Activated naive CD8-positive, alpha-beta T cell treated with anti-CD3 and anti-CD28 coated beads, Interleukin-2, amount 10 ng/mL, durations not matched to agents 7 days and 5 days (primary cell): ENCODE data around the gene SRPX2. TPM values are rescaled to one million over a fixed set of nuclear protein-coding genes. Genes with fewer than 3 reads are reported as not detected.
"Not testable (repeated sequence)": the region's sequence is repeated elsewhere in the genome, so short reads cannot be mapped to it uniquely, and the experiment has no call there.

Experiments
- ATAC-seq: fragments of 150-1000 bp; cut with Tn5 transposase; one replicate; pipeline ENCODE4 v1.10.0; 2021; ENCODE audit warnings: low read depth, moderate library complexity
- POLR2A ChIA-PET: fragments of 350-600 bp; sonication (Branson Sonifier 250); formaldehyde crosslinking; loops from one replicate; lab custom pipeline; 2021; ENCODE audit warnings: antibody characterized with exemption; lab: Charles Lee
- DNase-seq: peaks from one replicate; pipeline ENCODE4 v3.0.0; 2021
- H3K27ac Mint-ChIP-seq: one replicate; pipeline ENCODE4 v1.8.0; 2022; ENCODE audit warnings: mild to moderate bottlenecking, mixed read lengths
- H3K27me3 Mint-ChIP-seq: one replicate; pipeline ENCODE4 v1.8.0; 2022; ENCODE audit warnings: mild to moderate bottlenecking, moderate library complexity, mixed read lengths
- H3K36me3 Mint-ChIP-seq: one replicate; pipeline ENCODE4 v1.8.0; 2021; ENCODE audit warnings: mild to moderate bottlenecking, mixed read lengths
- H3K4me1 Mint-ChIP-seq: one replicate; pipeline ENCODE4 v1.8.0; 2021; ENCODE audit warnings: mixed read lengths
- H3K4me3 Mint-ChIP-seq: one replicate; pipeline ENCODE4 v1.8.0; 2022; ENCODE audit warnings: mild to moderate bottlenecking, moderate library complexity, mixed read lengths
- H3K9me3 Mint-ChIP-seq: one replicate; pipeline ENCODE4 v1.8.0; 2021; ENCODE audit warnings: mixed read lengths
- total RNA-seq, 2 experiments: library from RNA; stranded (reverse); gene quantifications; one replicate each; pipeline ENCODE4 v1.2.3, GENCODE V29; 2021

The SRPX2 gene
- total RNA-seq, 2 experiments from 2014 or later: not detected

GRCh38 chrX:100695991-100696390, 52.0 kb downstream of the SRPX2 start:
- Mint-ChIP-seq H3K36me3 (no peaks in the 10 kb centered on the region), H3K4me3 (no peak overlapping the region), H3K9me3 (no peaks in the 10 kb centered on the region), H3K4me1 (no peaks in the 10 kb centered on the region), H3K27ac (no peak overlapping the region), H3K27me3 (peaks cover 21% of the 10 kb centered on the region)
- ATAC-seq (no peak), DNase-seq (no peak)
- POLR2A ChIA-PET: no interaction called here

DNA sequence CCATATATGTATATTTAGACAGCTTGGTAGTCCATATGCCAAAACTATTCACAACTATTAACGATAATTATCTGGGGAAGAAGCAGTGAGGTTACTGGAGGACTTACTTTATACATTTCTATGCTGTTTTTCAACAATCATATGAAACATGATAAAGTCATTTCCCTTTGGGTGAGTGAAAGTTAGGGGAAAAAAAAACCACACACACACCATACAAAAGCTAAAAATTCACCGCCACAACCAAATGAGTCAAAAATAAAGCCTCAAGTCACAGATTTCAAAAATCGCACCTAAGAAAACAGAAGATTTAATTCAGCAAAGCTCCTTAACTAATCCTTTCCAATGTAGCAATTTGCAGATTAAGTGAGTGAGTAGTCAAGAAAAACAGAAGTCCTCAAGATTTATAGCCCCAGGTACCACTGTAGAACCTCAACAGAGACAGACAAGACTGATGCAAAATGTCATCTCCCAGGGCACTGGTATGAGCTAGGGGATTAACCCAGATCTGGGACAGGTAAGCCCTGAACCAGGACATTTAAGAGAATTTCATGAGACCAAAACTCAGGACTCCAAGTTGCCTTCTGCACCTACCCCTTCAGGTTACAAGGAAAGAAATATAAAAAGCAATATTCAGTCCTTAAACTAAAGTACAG, 52.8 kb downstream of the SRPX2 start:
- no peak for ATAC-seq
- no peaks in the 10 kb centered on the region for H3K36me3 Mint-ChIP-seq
- peaks cover 21% of the 10 kb centered on the region for H3K27me3 Mint-ChIP-seq
- H3K4me3 Mint-ChIP-seq: no peak overlapping the region
- POLR2A ChIA-PET: no interaction called here
- no peaks in the 10 kb centered on the region for H3K4me1 Mint-ChIP-seq
- no peaks in the 10 kb centered on the region for H3K9me3 Mint-ChIP-seq
- no peak overlapping the region for H3K27ac Mint-ChIP-seq
- DNase-seq: no peak

DNA sequence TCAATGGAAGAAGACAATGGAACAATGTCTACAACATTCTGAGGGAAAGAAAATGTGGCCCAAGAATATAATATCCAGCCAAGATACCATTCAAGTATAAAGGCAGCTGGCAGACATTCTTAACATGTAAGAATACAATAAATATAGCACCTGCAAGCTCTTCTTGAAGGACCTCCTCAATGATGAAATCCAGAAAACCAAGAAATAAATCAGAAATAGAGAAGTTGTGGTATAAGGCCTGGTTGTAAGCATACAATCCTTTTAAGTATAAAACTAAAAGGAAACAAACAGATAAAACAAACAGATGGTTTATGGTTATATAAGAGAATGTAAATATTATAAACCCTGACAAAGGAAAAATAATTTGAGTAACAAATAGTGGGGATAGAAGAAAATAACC, 54.6 kb downstream of the SRPX2 start:
- H3K27me3 Mint-ChIP-seq: peaks cover 19% of the 10 kb centered on the region
- H3K27ac Mint-ChIP-seq: no peak overlapping the region
- no peaks in the 10 kb centered on the region for H3K9me3 Mint-ChIP-seq
- no peaks in the 10 kb centered on the region for H3K36me3 Mint-ChIP-seq
- H3K4me1 Mint-ChIP-seq: no peaks in the 10 kb centered on the region
- ATAC-seq: no peak
- POLR2A ChIA-PET: no interaction called here
- no peak overlapping the region for H3K4me3 Mint-ChIP-seq
- DNase-seq: no peak

GRCh38 chrX:100700809-100701208, 56.8 kb downstream of the SRPX2 start:
- POLR2A ChIA-PET: no interaction called here
- Mint-ChIP-seq H3K27me3 (peaks cover 14% of the 10 kb centered on the region), H3K4me1 (no peaks in the 10 kb centered on the region), H3K4me3 (no peak overlapping the region), H3K9me3 (no peaks in the 10 kb centered on the region), H3K36me3 (no peaks in the 10 kb centered on the region), H3K27ac (no peak overlapping the region)
- ATAC-seq (no peak), DNase-seq (no peak)

GRCh38 chrX:100704581-100705203, 60.7 kb downstream of the SRPX2 start:
- no peak for DNase-seq
- Mint-ChIP-seq H3K4me1 (no peaks in the 10 kb centered on the region), H3K9me3 (no peaks in the 10 kb centered on the region), H3K4me3 (no peak overlapping the region), H3K27ac (no peak overlapping the region), H3K36me3 (no peaks in the 10 kb centered on the region), H3K27me3 (peaks cover 4% of the 10 kb centered on the region)
- POLR2A ChIA-PET: no interaction called here
- ATAC-seq: no peak

- peaks cover 4% of the 10 kb centered on the region for H3K27me3 Mint-ChIP-seq
- POLR2A ChIA-PET: no interaction called here
Observed at GRCh38 chrX:100710816-100711215, 66.8 kb downstream of the SRPX2 start.

DNA sequence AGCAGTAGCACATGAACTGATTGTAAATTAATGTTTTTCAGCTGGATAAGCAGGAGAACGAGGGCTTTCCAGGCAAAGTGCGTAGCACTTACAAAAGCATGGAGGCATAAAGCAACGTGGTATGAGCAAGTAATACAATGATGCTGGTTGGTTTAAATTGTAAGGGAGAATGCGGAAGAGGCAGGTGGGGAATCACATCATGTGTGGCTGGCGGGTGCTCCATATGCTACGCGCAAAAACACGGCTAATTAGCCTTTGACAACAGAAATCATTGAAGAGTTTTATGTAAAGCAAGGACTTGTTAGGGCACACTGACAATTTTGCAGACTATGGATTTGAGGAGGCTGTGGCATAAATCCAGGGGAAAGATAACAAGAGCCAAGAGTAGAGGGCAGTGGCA, 73.4 kb downstream of the SRPX2 start:
- Mint-ChIP-seq H3K27me3 (peaks cover 2% of the 10 kb centered on the region), H3K9me3 (no peaks in the 10 kb centered on the region), H3K36me3 (no peaks in the 10 kb centered on the region), H3K27ac (no peak overlapping the region), H3K4me1 (no peaks in the 10 kb centered on the region), H3K4me3 (no peak overlapping the region)
- POLR2A ChIA-PET: no interaction called here
- ATAC-seq (no peak), DNase-seq (no peak)

More at GRCh38 chrX:100710816-100711215, 66.8 kb downstream of the SRPX2 start:
- Mint-ChIP-seq H3K4me1 (no peaks in the 10 kb centered on the region), H3K36me3 (no peaks in the 10 kb centered on the region), H3K27ac (no peak overlapping the region), H3K4me3 (no peak overlapping the region), H3K9me3 (no peaks in the 10 kb centered on the region)
- no peak for DNase-seq
- ATAC-seq: no peak

- H3K36me3 Mint-ChIP-seq: no peaks in the 10 kb centered on the region
- H3K27me3 Mint-ChIP-seq: peaks cover 2% of the 10 kb centered on the region
- ATAC-seq (no peak), DNase-seq (no peak)
- no peak overlapping the region for H3K27ac Mint-ChIP-seq
- no peaks in the 10 kb centered on the region for H3K9me3 Mint-ChIP-seq
- POLR2A ChIA-PET: no interaction called here
- no peaks in the 10 kb centered on the region for H3K4me1 Mint-ChIP-seq
- H3K4me3 Mint-ChIP-seq: no peak overlapping the region
Observed at GRCh38 chrX:100719139-100719538, 75.1 kb downstream of the SRPX2 start.

GRCh38 chrX:100720301-100720700, 76.3 kb downstream of the SRPX2 start:
- Mint-ChIP-seq H3K27me3 (peaks cover 2% of the 10 kb centered on the region), H3K36me3 (no peaks in the 10 kb centered on the region), H3K27ac (no peak overlapping the region), H3K4me1 (no peaks in the 10 kb centered on the region), H3K4me3 (no peak overlapping the region), H3K9me3 (no peaks in the 10 kb centered on the region)
- DNase-seq (no peak), ATAC-seq (no peak)
- POLR2A ChIA-PET: no interaction called here

GRCh38 chrX:100721328-100721727, 77.3 kb downstream of the SRPX2 start:
- DNase-seq (no peak), ATAC-seq (no peak)
- H3K36me3 Mint-ChIP-seq: no peaks in the 10 kb centered on the region
- POLR2A ChIA-PET: no interaction called here
- no peak overlapping the region for H3K4me3 Mint-ChIP-seq
- no peaks in the 10 kb centered on the region for H3K9me3 Mint-ChIP-seq
- H3K4me1 Mint-ChIP-seq: no peaks in the 10 kb centered on the region
- no peak overlapping the region for H3K27ac Mint-ChIP-seq
- H3K27me3 Mint-ChIP-seq: peaks cover 2% of the 10 kb centered on the region

DNA sequence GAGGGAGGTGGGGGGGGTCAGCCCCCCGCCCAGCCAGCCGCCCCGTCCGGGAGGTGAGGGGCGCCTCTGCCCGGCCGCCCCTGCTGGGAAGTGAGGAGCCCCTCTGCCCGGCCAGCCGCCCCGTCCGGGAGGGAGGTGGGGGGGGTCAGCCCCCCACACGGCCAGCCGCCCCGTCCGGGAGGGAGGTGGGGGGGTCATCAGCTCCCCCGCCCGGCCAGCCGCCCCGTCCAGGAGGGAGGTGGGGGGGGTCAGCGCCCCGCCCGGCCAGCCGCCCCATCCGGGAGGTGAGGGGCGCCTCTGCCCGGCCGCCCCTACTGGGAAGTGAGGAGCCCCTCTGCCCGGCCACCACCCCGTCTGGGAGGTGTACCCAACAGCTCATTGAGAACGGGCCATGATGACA, 80.0 kb downstream of the SRPX2 start:
- DNase-seq, ATAC-seq, H3K36me3 Mint-ChIP-seq, H3K27me3 Mint-ChIP-seq, H3K4me1 Mint-ChIP-seq, H3K27ac Mint-ChIP-seq, H3K4me3 Mint-ChIP-seq, H3K9me3 Mint-ChIP-seq, POLR2A ChIA-PET: not testable (repeated sequence)

Other genes with a start within 250 kb of the SRPX2 start
- not detected for gene PCDH19, start 233.9 kb upstream of the SRPX2 start, total RNA-seq
- gene TNMD, start 59.3 kb upstream of the SRPX2 start, total RNA-seq: not detected
- under 1 TPM; 0.17 TPM for gene TSPAN6, start 7.4 kb upstream of the SRPX2 start, total RNA-seq
- gene SYTL4, start 87.9 kb downstream of the SRPX2 start, total RNA-seq: not detected
- 10 to 100 TPM; 28.1 to 30.7 TPM for gene CSTF2, start 176.2 kb downstream of the SRPX2 start, total RNA-seq
- not detected for gene NOX1, start 230.2 kb downstream of the SRPX2 start, total RNA-seq